ENCODE data around the gene SPRR2E. TPM values are rescaled to one million over a fixed set of nuclear protein-coding genes. Genes with fewer than 3 reads are reported as not detected.

SPRR2E gene
- total RNA-seq (not detected in 2 replicates), polyA plus RNA-seq (not detected in 2 replicates)

DNA sequence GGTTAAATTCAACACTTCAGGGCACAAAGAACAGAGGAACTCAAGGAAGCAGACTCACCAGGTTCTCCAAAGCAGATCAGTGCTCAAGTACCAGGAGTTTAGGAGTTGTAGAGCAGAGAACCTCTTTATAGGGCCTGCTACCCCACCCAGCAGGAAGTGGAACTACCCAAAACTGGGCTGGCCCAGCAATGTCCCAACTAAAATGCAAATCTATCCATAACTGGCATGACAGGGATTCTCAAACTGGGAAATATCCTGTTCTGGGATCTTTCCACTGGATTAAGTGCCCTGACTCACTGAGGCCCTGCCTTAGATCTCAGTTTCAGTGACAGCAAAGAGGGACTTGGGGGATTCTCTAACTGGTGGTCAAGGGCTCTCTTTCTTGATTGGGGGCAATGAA, at the start of gene SPRR2E:
Gene SPRR2E, minus strand, starts transcription at position 101 of the 400 bp plus-strand sequence. CDS start 775 bp downstream, outside the sequence.
- Histone ChIP-seq H3K4me2 (no peak within 1 kb of the TSS), H3K9me2 (replicated peaks; ENCODE audit: insufficient read depth) (no peaks in the 10 kb centered on the region), H3K79me2 (no peaks in the 10 kb centered on the region), H3K9me3 (ENCODE audit: low read depth) (no peaks in the 10 kb centered on the region), H2AFZ (no peak within 1 kb of the TSS), H3K4me1 (ENCODE audit: insufficient read depth) (no peaks in the 10 kb centered on the region), H3K36me3 (replicated peaks; ENCODE audit: insufficient read depth, low read depth) (no peaks in the 10 kb centered on the region), H3K4me3 (no peak within 1 kb of the TSS), H3K27ac (no peak within 1 kb of the TSS), H4K20me1 (ENCODE audit: insufficient read depth, poor library complexity, severe bottlenecking) (no peaks in the 10 kb centered on the region), H3K27me3 (no peaks in the 10 kb centered on the region)
- no peak for DNase-seq (ENCODE audit: low spot score)
- TF ChIP-seq EZH2 (IDR thresholded peaks at IDR 0.05; ENCODE audit: borderline replicate concordance) (no peak), EZH2phosphoT487 (IDR thresholded peaks at IDR 0.05; ENCODE audit: low read depth, severe bottlenecking, unreplicated experiment) (no peak)
- TF ChIP-seq, protein P1, sequence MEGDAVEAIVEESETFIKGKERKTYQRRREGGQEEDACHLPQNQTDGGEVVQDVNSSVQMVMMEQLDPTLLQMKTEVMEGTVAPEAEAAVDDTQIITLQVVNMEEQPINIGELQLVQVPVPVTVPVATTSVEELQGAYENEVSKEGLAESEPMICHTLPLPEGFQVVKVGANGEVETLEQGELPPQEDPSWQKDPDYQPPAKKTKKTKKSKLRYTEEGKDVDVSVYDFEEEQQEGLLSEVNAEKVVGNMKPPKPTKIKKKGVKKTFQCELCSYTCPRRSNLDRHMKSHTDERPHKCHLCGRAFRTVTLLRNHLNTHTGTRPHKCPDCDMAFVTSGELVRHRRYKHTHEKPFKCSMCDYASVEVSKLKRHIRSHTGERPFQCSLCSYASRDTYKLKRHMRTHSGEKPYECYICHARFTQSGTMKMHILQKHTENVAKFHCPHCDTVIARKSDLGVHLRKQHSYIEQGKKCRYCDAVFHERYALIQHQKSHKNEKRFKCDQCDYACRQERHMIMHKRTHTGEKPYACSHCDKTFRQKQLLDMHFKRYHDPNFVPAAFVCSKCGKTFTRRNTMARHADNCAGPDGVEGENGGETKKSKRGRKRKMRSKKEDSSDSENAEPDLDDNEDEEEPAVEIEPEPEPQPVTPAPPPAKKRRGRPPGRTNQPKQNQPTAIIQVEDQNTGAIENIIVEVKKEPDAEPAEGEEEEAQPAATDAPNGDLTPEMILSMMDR (IDR thresholded peaks at IDR 0.05; ENCODE audit: poor library complexity): no peak

DNA sequence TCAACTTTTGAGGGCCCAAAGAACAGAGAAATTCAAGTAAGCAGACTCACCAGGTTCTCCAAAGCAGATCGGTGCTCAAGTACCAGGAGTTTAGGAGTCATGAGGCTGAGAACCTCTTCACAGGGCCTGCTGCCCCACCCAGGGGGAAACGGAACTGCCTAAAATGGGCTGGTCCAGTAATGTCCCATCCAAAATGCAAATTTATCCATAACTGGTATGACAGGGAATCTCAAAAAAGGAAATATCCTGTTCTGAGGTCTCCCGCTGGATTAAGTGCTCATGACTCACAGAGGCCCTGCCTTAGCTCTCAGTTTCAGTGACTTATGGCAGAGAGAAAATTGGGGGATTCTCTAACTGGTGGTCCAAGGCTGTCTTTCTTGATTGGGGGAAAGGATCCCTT, 47.1 kb upstream of the SPRR2E start:
- H3K36me3 ChIP-seq (replicated peaks; ENCODE audit: insufficient read depth, low read depth): no peaks in the 10 kb centered on the region
- DNase-seq (ENCODE audit: low spot score): no peak
- WGBS (ENCODE audit: low lambda C conversion rate, missing lambda C conversion rate): 83% methylated on average over 3 of the region's 3 CpGs
- no peak overlapping the region for H2AFZ ChIP-seq
- no peaks in the 10 kb centered on the region for H3K79me2 ChIP-seq
- no peak overlapping the region for H3K4me3 ChIP-seq
- H3K9me3 ChIP-seq (ENCODE audit: low read depth): no peaks in the 10 kb centered on the region
- TF ChIP-seq EZH2phosphoT487 (IDR thresholded peaks at IDR 0.05; ENCODE audit: low read depth, severe bottlenecking, unreplicated experiment) (no peak), EZH2 (IDR thresholded peaks at IDR 0.05; ENCODE audit: borderline replicate concordance) (no peak)
- TF ChIP-seq, protein P1 (IDR thresholded peaks at IDR 0.05; ENCODE audit: poor library complexity): no peak
- H3K27me3 ChIP-seq: no peaks in the 10 kb centered on the region
- H3K4me1 ChIP-seq (ENCODE audit: insufficient read depth): no peaks in the 10 kb centered on the region
- no peak overlapping the region for H3K27ac ChIP-seq
- no peaks in the 10 kb centered on the region for H4K20me1 ChIP-seq (ENCODE audit: insufficient read depth, poor library complexity, severe bottlenecking)
- H3K9me2 ChIP-seq (replicated peaks; ENCODE audit: insufficient read depth): no peaks in the 10 kb centered on the region
- H3K4me2 ChIP-seq: no peak overlapping the region

DNA sequence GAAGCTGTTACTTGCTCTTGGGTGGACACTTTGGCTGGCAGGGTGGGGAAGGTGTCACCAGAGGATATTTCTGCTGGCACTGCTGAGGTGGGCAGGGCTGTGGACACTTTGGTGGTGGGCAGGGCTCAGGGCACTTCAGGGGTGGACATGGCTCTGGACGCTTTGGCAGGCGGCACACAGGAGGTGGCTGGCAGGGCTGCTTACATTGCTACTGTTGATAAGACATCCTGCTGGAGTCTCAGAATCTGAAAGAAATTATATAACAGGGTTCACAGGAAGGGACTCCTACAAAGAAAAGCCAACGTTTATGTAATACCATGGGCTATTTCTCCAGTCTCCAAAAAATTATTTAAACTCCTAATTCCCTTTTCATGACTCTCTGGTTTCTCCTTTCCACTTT, 46.2 kb upstream of the SPRR2E start:
- Histone ChIP-seq H3K4me3 (no peak overlapping the region), H3K9me3 (ENCODE audit: low read depth) (no peaks in the 10 kb centered on the region), H3K4me1 (ENCODE audit: insufficient read depth) (no peaks in the 10 kb centered on the region), H3K9me2 (replicated peaks; ENCODE audit: insufficient read depth) (no peaks in the 10 kb centered on the region), H3K27ac (no peak overlapping the region), H3K27me3 (no peaks in the 10 kb centered on the region), H2AFZ (no peak overlapping the region), H4K20me1 (ENCODE audit: insufficient read depth, poor library complexity, severe bottlenecking) (no peaks in the 10 kb centered on the region), H3K4me2 (no peak overlapping the region), H3K36me3 (replicated peaks; ENCODE audit: insufficient read depth, low read depth) (no peaks in the 10 kb centered on the region), H3K79me2 (no peaks in the 10 kb centered on the region)
- TF ChIP-seq EZH2phosphoT487 (IDR thresholded peaks at IDR 0.05; ENCODE audit: low read depth, severe bottlenecking, unreplicated experiment) (no peak), EZH2 (IDR thresholded peaks at IDR 0.05; ENCODE audit: borderline replicate concordance) (no peak)
- TF ChIP-seq, protein P1 (IDR thresholded peaks at IDR 0.05; ENCODE audit: poor library complexity): no peak
- 72% methylated on average over 3 of the region's 3 CpGs for WGBS (ENCODE audit: low lambda C conversion rate, missing lambda C conversion rate)
- no peak for DNase-seq (ENCODE audit: low spot score)

DNA sequence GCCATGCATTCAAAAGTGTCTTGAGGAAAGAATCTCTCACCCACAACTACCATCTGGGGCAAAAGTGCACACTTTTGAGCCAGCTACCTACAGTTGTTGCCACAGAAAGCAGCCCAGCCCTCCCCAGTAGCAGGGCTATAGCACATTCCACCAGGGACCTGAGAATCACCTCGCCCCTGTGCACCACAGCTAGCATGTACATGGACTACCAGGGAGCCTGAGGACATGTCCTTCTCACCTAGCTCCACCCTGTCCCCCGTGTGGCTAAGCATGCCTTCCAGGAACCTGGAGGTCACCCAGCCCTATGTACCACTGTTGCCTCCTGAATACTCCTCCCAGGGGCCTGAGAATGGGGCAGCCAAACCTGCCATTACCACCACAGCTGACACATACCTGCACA, 39.4 kb upstream of the SPRR2E start:
- Histone ChIP-seq H4K20me1 (ENCODE audit: insufficient read depth, poor library complexity, severe bottlenecking) (no peaks in the 10 kb centered on the region), H3K36me3 (replicated peaks; ENCODE audit: insufficient read depth, low read depth) (no peaks in the 10 kb centered on the region), H3K4me1 (ENCODE audit: insufficient read depth) (no peaks in the 10 kb centered on the region), H3K9me2 (replicated peaks; ENCODE audit: insufficient read depth) (no peaks in the 10 kb centered on the region), H3K79me2 (no peaks in the 10 kb centered on the region), H3K4me2 (no peak overlapping the region), H3K4me3 (no peak overlapping the region), H3K27ac (no peak overlapping the region), H2AFZ (no peak overlapping the region), H3K27me3 (no peaks in the 10 kb centered on the region), H3K9me3 (ENCODE audit: low read depth) (no peaks in the 10 kb centered on the region)
- whole genome bisulfite sequencing (ENCODE audit: low lambda C conversion rate, missing lambda C conversion rate): 44% methylated on average over 2 of the region's 2 CpGs
- no peak for DNase-seq (ENCODE audit: low spot score)
- TF ChIP-seq, protein P1 (IDR thresholded peaks at IDR 0.05; ENCODE audit: poor library complexity): no peak
- TF ChIP-seq EZH2 (IDR thresholded peaks at IDR 0.05; ENCODE audit: borderline replicate concordance): no peak
- no peak for TF ChIP-seq EZH2phosphoT487 (IDR thresholded peaks at IDR 0.05; ENCODE audit: low read depth, severe bottlenecking, unreplicated experiment)
